H1 (cell line): ENCODE data around the gene COL6A3. TPM values are rescaled to one million over a fixed set of nuclear protein-coding genes. Genes with fewer than 3 reads are reported as not detected.

Experiments used
- BACH1 ChIP-seq: IDR thresholded peaks from 2 replicates; pipeline ENCODE4 v1.6.1; 2012; ENCODE audit warnings: low read length, improper control_type of control experiment
- CHD2 ChIP-seq: IDR thresholded peaks from 2 replicates; pipeline ENCODE4 v1.6.1; 2012; ENCODE audit warnings: low read length, improper control_type of control experiment
- NRF1 ChIP-seq: IDR thresholded peaks from 2 replicates; pipeline ENCODE4 v1.6.1; 2011; ENCODE audit warnings: mild to moderate bottlenecking, low read depth, low read length, improper control_type of control experiment
- POLR2AphosphoS5 ChIP-seq: IDR thresholded peaks from 2 replicates; pipeline ENCODE4 v1.6.1; 2011; ENCODE audit warnings: low read depth, low read length
- SRF ChIP-seq: IDR thresholded peaks from 2 replicates; pipeline ENCODE4 v1.6.1; 2011; ENCODE audit warnings: mild to moderate bottlenecking, low read depth, low read length, moderate library complexity
- TBP ChIP-seq: IDR thresholded peaks from 2 replicates; pipeline ENCODE4 v1.6.1; 2011; ENCODE audit warnings: low read depth, low read length, improper control_type of control experiment
- polyA plus RNA-seq, 7 experiments: library from polyadenylated mRNA; depleted of rRNA in 3 of 7; stranded (reverse) in 5 of 7; unstranded in 2 of 7; fragments of >200 nt in 5 of 7; fragments of 200-250 nt in 2 of 7; gene quantifications; 1 replicate in 5 of 7; 2 replicates in 1 of 7; 4 replicates in 1 of 7; pipeline versions ENCODE4 v1.2.1 to v1.2.3, GENCODE V29; 2011 to 2013; ENCODE audit warnings: missing spikeins in 2 of 7, mixed read lengths in 2 of 7
- total RNA-seq: library from RNA; stranded (reverse); fragmentation: NEBNext Ultra II Directional; extraction: Animal tissue kit (Norgen Biotek cat#: 25700); gene quantifications from 2 replicates; pipeline ENCODE4 v1.2.1, GENCODE V29; 2021
- TF ChIP-seq, protein P1 (sequence below): fragments of 300-600 bp; sonication (generic); IDR thresholded peaks from 2 replicates; pipeline ENCODE4 v1.7.1; 2012; ENCODE audit warnings: low read length, moderate library complexity, mild to moderate bottlenecking, inconsistent platforms; ENCODE audit not compliant: insufficient replicate concordance

The COL6A3 gene
- total and polyA plus RNA-seq, 2 of the 8 experiments (the other 6 are each of a cell fraction or from before 2014, with no cell fraction given) = 1.2 to 3.4 TPM

- TF ChIP-seq TBP (no peak), NRF1 (no peak), SRF (no peak), POLR2AphosphoS5 (no peak), BACH1 (no peak), CHD2 (no peak)
- TF ChIP-seq, protein P1, sequence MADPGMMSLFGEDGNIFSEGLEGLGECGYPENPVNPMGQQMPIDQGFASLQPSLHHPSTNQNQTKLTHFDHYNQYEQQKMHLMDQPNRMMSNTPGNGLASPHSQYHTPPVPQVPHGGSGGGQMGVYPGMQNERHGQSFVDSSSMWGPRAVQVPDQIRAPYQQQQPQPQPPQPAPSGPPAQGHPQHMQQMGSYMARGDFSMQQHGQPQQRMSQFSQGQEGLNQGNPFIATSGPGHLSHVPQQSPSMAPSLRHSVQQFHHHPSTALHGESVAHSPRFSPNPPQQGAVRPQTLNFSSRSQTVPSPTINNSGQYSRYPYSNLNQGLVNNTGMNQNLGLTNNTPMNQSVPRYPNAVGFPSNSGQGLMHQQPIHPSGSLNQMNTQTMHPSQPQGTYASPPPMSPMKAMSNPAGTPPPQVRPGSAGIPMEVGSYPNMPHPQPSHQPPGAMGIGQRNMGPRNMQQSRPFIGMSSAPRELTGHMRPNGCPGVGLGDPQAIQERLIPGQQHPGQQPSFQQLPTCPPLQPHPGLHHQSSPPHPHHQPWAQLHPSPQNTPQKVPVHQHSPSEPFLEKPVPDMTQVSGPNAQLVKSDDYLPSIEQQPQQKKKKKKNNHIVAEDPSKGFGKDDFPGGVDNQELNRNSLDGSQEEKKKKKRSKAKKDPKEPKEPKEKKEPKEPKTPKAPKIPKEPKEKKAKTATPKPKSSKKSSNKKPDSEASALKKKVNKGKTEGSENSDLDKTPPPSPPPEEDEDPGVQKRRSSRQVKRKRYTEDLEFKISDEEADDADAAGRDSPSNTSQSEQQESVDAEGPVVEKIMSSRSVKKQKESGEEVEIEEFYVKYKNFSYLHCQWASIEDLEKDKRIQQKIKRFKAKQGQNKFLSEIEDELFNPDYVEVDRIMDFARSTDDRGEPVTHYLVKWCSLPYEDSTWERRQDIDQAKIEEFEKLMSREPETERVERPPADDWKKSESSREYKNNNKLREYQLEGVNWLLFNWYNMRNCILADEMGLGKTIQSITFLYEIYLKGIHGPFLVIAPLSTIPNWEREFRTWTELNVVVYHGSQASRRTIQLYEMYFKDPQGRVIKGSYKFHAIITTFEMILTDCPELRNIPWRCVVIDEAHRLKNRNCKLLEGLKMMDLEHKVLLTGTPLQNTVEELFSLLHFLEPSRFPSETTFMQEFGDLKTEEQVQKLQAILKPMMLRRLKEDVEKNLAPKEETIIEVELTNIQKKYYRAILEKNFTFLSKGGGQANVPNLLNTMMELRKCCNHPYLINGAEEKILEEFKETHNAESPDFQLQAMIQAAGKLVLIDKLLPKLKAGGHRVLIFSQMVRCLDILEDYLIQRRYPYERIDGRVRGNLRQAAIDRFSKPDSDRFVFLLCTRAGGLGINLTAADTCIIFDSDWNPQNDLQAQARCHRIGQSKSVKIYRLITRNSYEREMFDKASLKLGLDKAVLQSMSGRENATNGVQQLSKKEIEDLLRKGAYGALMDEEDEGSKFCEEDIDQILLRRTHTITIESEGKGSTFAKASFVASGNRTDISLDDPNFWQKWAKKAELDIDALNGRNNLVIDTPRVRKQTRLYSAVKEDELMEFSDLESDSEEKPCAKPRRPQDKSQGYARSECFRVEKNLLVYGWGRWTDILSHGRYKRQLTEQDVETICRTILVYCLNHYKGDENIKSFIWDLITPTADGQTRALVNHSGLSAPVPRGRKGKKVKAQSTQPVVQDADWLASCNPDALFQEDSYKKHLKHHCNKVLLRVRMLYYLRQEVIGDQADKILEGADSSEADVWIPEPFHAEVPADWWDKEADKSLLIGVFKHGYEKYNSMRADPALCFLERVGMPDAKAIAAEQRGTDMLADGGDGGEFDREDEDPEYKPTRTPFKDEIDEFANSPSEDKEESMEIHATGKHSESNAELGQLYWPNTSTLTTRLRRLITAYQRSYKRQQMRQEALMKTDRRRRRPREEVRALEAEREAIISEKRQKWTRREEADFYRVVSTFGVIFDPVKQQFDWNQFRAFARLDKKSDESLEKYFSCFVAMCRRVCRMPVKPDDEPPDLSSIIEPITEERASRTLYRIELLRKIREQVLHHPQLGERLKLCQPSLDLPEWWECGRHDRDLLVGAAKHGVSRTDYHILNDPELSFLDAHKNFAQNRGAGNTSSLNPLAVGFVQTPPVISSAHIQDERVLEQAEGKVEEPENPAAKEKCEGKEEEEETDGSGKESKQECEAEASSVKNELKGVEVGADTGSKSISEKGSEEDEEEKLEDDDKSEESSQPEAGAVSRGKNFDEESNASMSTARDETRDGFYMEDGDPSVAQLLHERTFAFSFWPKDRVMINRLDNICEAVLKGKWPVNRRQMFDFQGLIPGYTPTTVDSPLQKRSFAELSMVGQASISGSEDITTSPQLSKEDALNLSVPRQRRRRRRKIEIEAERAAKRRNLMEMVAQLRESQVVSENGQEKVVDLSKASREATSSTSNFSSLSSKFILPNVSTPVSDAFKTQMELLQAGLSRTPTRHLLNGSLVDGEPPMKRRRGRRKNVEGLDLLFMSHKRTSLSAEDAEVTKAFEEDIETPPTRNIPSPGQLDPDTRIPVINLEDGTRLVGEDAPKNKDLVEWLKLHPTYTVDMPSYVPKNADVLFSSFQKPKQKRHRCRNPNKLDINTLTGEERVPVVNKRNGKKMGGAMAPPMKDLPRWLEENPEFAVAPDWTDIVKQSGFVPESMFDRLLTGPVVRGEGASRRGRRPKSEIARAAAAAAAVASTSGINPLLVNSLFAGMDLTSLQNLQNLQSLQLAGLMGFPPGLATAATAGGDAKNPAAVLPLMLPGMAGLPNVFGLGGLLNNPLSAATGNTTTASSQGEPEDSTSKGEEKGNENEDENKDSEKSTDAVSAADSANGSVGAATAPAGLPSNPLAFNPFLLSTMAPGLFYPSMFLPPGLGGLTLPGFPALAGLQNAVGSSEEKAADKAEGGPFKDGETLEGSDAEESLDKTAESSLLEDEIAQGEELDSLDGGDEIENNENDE = no peak
- TF ChIP-seq, all 59 proteins: peak for 0
Observed at GRCh38 chr2:237459741-237460174, 45.8 kb upstream of the COL6A3 start (continued).
